Fibroblast of pulmonary artery (primary cell): ENCODE data around the gene SH3BP4.

ENCODE experiments used
- DNase-seq: peaks from one replicate; pipeline ENCODE4 v3.0.0-alpha.2; 2010; ENCODE audit warnings: low read depth
- H3K4me3 ChIP-seq: replicated peaks from 2 replicates; pipeline ENCODE4 v1.5.1; 2011; ENCODE audit warnings: low read depth, mild to moderate bottlenecking, control low read depth, low read length, moderate library complexity
- CTCF ChIP-seq: IDR thresholded peaks from 2 replicates; pipeline ENCODE4 v1.5.1; 2011; ENCODE audit warnings: mild to moderate bottlenecking, control low read depth, low read length, inconsistent platforms; ENCODE audit errors: missing control alignments

SH3BP4 gene

GRCh38 chr2:235073868-235074413 is 122.1 kb downstream of the SH3BP4 start:
- no peak overlapping the region for H3K4me3 ChIP-seq
- no peak for TF ChIP-seq CTCF
- no peak for DNase-seq

- no peak for TF ChIP-seq CTCF
- no peak overlapping the region for H3K4me3 ChIP-seq
- DNase-seq = no peak
These were observed 125.2 kb downstream of the SH3BP4 start for GRCh38 chr2:235077046-235077445.

GRCh38 chr2:235078182-235078581 is 126.4 kb downstream of the SH3BP4 start:
- no peak for DNase-seq
- H3K4me3 ChIP-seq = no peak overlapping the region
- TF ChIP-seq CTCF = no peak

- H3K4me3 ChIP-seq = no peak overlapping the region
- no peak for DNase-seq
- no peak for TF ChIP-seq CTCF
These were observed 127.2 kb downstream of the SH3BP4 start for GRCh38 chr2:235078914-235079472.

- DNase-seq = no peak
- no peak for TF ChIP-seq CTCF
- no peak overlapping the region for H3K4me3 ChIP-seq
These were observed 128.3 kb downstream of the SH3BP4 start for GRCh38 chr2:235080101-235080500.

GRCh38 chr2:235082578-235083338 is 130.9 kb downstream of the SH3BP4 start:
- no peak for TF ChIP-seq CTCF
- no peak for DNase-seq
- H3K4me3 ChIP-seq = no peak overlapping the region
